Measurements from ENCODE around the gene KCNMA1.

The KCNMA1 gene

GRCh38 chr10:77051837-77052236 is 585.8 kb downstream of the KCNMA1 start:
- TF ChIP-seq, protein P1, sequence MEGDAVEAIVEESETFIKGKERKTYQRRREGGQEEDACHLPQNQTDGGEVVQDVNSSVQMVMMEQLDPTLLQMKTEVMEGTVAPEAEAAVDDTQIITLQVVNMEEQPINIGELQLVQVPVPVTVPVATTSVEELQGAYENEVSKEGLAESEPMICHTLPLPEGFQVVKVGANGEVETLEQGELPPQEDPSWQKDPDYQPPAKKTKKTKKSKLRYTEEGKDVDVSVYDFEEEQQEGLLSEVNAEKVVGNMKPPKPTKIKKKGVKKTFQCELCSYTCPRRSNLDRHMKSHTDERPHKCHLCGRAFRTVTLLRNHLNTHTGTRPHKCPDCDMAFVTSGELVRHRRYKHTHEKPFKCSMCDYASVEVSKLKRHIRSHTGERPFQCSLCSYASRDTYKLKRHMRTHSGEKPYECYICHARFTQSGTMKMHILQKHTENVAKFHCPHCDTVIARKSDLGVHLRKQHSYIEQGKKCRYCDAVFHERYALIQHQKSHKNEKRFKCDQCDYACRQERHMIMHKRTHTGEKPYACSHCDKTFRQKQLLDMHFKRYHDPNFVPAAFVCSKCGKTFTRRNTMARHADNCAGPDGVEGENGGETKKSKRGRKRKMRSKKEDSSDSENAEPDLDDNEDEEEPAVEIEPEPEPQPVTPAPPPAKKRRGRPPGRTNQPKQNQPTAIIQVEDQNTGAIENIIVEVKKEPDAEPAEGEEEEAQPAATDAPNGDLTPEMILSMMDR (IDR thresholded peaks at IDR 0.05; ENCODE audit: low read depth, low read length) = no peak
- no peak for DNase-seq (ENCODE audit: extremely low read depth, low read depth)

DNA sequence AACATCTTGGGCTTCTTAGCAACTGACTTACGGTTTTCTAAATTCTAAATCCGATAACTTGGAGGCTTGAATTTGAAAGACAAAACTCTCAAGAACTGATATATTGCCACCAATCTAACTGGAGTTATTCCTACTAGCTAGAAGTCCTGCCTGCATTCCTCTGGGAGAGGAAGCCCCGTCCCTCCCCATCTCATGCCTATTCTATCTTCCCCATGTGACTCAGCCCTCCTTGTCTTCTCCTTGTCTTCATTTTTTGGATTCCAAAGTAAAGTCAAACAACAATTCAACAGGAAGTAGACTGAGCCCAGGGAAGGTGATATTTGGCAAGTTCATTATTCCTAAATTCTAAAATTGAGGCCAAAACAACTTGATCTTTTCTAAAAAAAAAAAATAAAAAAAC is 587.7 kb downstream of the KCNMA1 start:
- DNase-seq (ENCODE audit: extremely low read depth, low read depth) = no peak
- TF ChIP-seq, protein P1 (IDR thresholded peaks at IDR 0.05; ENCODE audit: low read depth, low read length) = no peak

DNA sequence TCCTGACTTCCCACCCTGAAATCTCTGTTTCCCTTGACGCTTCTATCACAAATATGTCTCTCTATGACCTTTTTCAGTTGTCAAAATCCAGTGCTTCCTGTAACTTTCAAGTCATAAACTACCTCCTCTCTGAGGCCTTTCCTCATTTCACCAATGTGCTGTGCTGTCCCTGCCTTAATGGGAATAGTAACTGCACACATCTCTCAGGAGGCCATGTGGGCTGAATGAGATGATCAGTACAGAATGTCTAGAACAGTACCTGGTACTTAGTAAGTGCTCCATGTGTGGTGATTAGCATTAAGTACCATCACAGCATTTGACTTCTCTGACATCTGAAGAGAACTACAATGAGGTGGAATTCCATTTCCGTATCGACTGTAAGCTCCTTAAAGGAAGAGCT is 588.5 kb downstream of the KCNMA1 start:
- TF ChIP-seq, protein P1 (IDR thresholded peaks at IDR 0.05; ENCODE audit: low read depth, low read length) = no peak
- DNase-seq (ENCODE audit: extremely low read depth, low read depth) = no peak

DNA sequence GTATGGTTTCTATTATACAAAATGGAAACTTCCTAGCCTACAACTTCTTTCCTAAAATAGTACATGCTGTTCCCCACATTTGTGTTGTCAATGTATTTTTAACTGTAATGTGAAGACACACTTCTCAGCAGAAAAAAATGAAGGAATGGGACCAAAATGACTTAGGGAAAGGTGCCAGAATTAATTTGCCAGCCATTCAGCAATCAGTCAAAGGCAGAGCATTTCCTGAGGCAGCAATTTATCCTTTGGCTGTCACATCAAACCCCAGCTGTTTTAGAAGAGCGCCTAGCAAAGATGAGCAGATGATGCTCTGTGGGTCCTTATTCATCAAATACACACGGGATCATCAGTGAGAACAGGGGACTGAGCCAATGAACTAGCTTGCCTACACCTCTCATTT is 592.5 kb downstream of the KCNMA1 start:
- no peak for DNase-seq (ENCODE audit: extremely low read depth, low read depth)
- TF ChIP-seq, protein P1 (IDR thresholded peaks at IDR 0.05; ENCODE audit: low read depth, low read length) = no peak

GRCh38 chr10:77043420-77043763 is 594.2 kb downstream of the KCNMA1 start:
- TF ChIP-seq, protein P1 (IDR thresholded peaks at IDR 0.05; ENCODE audit: low read depth, low read length) = no peak
- no peak for DNase-seq (ENCODE audit: extremely low read depth, low read depth)

DNA sequence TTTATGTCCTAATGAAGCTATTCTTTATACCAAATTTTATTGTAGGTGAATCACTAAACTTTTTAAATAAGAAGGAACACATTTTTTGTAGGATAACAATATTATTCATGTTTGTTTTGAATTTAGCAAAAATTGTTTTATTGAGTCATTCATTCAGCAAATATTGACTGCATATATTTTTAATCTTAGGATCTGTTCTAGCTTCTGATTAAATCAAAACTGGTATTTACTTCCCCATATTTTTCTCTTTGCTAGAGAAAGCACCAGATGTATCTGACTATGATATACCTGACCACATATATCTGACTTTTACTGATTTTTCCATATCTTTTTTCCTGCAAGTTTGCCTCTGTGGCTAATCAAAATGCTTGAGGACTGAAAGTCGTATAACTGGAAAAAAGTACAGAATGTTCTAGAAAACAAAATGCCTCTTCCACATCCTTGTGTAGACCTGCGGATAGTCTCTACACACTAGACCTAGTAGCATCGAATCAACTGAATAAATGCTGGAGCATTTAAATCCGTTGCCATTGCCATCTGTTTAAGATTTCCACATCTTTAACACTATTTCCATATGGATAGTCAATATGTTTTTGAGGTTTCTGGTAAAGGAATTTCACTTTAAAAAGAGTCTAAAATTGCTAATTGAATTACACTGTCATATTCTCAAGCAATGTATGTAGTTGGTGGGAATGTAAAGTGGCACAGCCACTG is 594.7 kb downstream of the KCNMA1 start:
- no peak for DNase-seq (ENCODE audit: extremely low read depth, low read depth)
- TF ChIP-seq, protein P1 (IDR thresholded peaks at IDR 0.05; ENCODE audit: low read depth, low read length) = no peak

DNA sequence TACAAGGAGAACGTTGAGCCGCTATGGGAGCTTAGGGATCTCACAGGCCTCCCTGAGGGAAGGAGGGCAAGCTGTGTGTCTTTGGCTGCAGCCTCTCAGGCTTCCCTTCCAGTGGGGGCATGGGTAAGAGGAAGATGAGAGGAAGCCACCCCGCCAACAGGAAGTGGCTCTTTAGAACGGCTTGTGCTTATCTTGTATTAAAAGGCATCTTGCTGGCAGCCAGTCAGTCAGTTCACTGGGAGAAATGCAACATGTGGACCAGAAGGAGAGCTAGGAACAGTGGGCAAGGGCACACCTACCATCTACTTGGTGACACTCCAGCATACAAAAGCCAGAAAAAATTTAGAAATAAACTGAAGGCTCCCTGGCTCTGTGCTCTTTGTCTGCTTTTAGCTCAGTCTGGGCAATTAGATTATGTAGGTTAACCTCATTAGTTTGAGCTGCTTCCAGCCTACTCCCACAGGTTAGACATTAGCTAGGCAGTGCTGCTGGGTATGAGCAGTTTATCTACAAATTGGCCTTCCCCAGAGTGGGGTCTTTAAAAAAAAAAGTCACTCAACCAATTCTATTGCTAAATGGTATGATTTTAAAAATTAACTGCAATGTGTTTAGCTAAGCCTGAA is 595.9 kb downstream of the KCNMA1 start:
- TF ChIP-seq, protein P1 (IDR thresholded peaks at IDR 0.05; ENCODE audit: low read depth, low read length) = no peak
- no peak for DNase-seq (ENCODE audit: extremely low read depth, low read depth)

All from AG09319 (cell line).